PC-3 (cell line): ENCODE data around the gene C4orf46. TPM values are rescaled to one million over a fixed set of nuclear protein-coding genes. Genes with fewer than 3 reads are reported as not detected.

Source experiments
- ATAC-seq: fragments of 200-7000 bp; cut with Tn5 transposase; 2 replicates; pipeline ENCODE4 v1.9.1; 2020; ENCODE audit warnings: mild to moderate bottlenecking, moderate library complexity
- BruUV-seq: library from RNA; stranded (reverse); fragments of 400-500 nt; replicated peaks from 2 replicates; lab custom pipeline; 2021; lab: Mats Ljungman, UMichigan
- CTCF ChIA-PET: fragments of 300-600 bp; sonication (Branson Sonifier 250); formaldehyde crosslinking; loops from one replicate; lab custom pipeline; 2022; ENCODE audit warnings: antibody characterized with exemption; lab: Charles Lee
- POLR2A ChIA-PET: fragments of 300-600 bp; sonication (Branson Sonifier 250); formaldehyde crosslinking; loops from one replicate; lab custom pipeline; 2022; ENCODE audit warnings: antibody characterized with exemption; ENCODE audit not compliant: unreplicated experiment; lab: Charles Lee
- DNase-seq: peaks from one replicate; pipeline ENCODE4 v3.0.0-alpha.2; 2015
- H2AFZ ChIP-seq: fragments of 300-600 bp; sonication (generic); 2 replicates; pipeline ENCODE4 v1.6.0; 2016; ENCODE audit warnings: antibody characterized with exemption, low read length
- H3F3A ChIP-seq: fragments of 300-600 bp; sonication (generic); one replicate; pipeline ENCODE4 v1.6.0; 2017; ENCODE audit warnings: antibody characterized with exemption, low read length, control low read depth, mild to moderate bottlenecking; ENCODE audit not compliant: unreplicated experiment
- H3K27ac ChIP-seq: fragments of 300-600 bp; sonication (generic); 2 replicates; pipeline ENCODE4 v1.5.1; 2016; ENCODE audit warnings: mild to moderate bottlenecking, low read length
- H3K27me3 ChIP-seq: fragments of 300-600 bp; sonication (generic); 2 replicates; pipeline ENCODE4 v1.6.1; 2016; ENCODE audit warnings: low read length, mixed read lengths
- H3K36me3 ChIP-seq: fragments of 300-600 bp; sonication (generic); 2 replicates; pipeline ENCODE4 v1.6.1; 2016; ENCODE audit warnings: low read depth, mixed run types, low read length, mixed read lengths
- H3K4me1 ChIP-seq: fragments of 300-600 bp; sonication (generic); 2 replicates; pipeline ENCODE4 v1.5.1; 2016; ENCODE audit warnings: low read length; ENCODE audit not compliant: insufficient read depth
- H3K4me2 ChIP-seq: fragments of 300-600 bp; sonication (generic); 2 replicates; pipeline ENCODE4 v1.6.0; 2016; ENCODE audit warnings: low read length
- H3K4me3 ChIP-seq: fragments of 300-600 bp; sonication (generic); 2 replicates; pipeline ENCODE4 v1.5.1; 2016; ENCODE audit warnings: mild to moderate bottlenecking, low read length, mixed read lengths
- H3K79me2 ChIP-seq: fragments of 300-600 bp; sonication (generic); 2 replicates; pipeline ENCODE4 v1.6.1; 2017; ENCODE audit warnings: low read length, mixed read lengths
- H3K9ac ChIP-seq: fragments of 300-600 bp; sonication (generic); 2 replicates; pipeline ENCODE4 v1.6.0; 2016; ENCODE audit warnings: mild to moderate bottlenecking, low read length
- H3K9me2 ChIP-seq: fragments of 300-600 bp; sonication (generic); replicated peaks from 2 replicates; pipeline ENCODE4 v1.6.1; 2016; ENCODE audit warnings: mixed run types, low read length, mixed read lengths
- H3K9me3 ChIP-seq: fragments of 300-600 bp; sonication (generic); 2 replicates; pipeline ENCODE4 v1.6.1; 2016; ENCODE audit warnings: low read length, mixed read lengths
- H4K20me1 ChIP-seq: fragments of 300-600 bp; sonication (generic); 2 replicates; pipeline ENCODE4 v1.6.1; 2016; ENCODE audit warnings: low read length, mixed read lengths
- CTCF ChIP-seq: fragments of 300-600 bp; sonication (generic); conservative IDR thresholded peaks from 2 replicates; pipeline ENCODE4 v1.5.1; 2017; ENCODE audit warnings: antibody characterized with exemption, low read depth, mild to moderate bottlenecking, low read length
- EZH2 ChIP-seq: fragments of 300-600 bp; sonication (generic); IDR thresholded peaks from one replicate; pipeline ENCODE4 v1.6.1; 2017; ENCODE audit warnings: antibody characterized with exemption, mild to moderate bottlenecking, low read length; ENCODE audit not compliant: unreplicated experiment
- EZH2phosphoT487 ChIP-seq: fragments of 300-600 bp; sonication (generic); IDR thresholded peaks from 2 replicates; pipeline ENCODE4 v1.6.1; 2018; ENCODE audit warnings: mild to moderate bottlenecking, antibody characterized with exemption, low read length, borderline replicate concordance
- intact Hi-C: fragments of 100-400 bp; cut with micrococcal nuclease; formaldehyde crosslinking; loops from 2 replicates; pipeline ENCODE4 v1.9.0; 2023
- total RNA-seq: library from RNA; depleted of rRNA; stranded (reverse); fragments of >200 nt; gene quantifications from 2 replicates; pipeline ENCODE4 v1.2.3, GENCODE V29; 2014

Gene C4orf46
- total RNA-seq, 1 experiment from 2014 or later = 10.9 TPM

GRCh38 chr4:158676076-158676475 lies 4.4 kb upstream of the C4orf46 start:
- peaks cover 21% of the 10 kb centered on the region for H3K79me2 ChIP-seq
- H3K36me3 ChIP-seq = no peaks in the 10 kb centered on the region
- H3K4me2 ChIP-seq = no peak overlapping the region
- no peak overlapping the region for H3K4me3 ChIP-seq
- intact Hi-C loops = no loop called here
- peaks cover 7% of the 10 kb centered on the region for H3K4me1 ChIP-seq
- ChIA-PET POLR2A (no interaction called here), CTCF (no interaction called here)
- no peak overlapping the region for H3K9ac ChIP-seq
- no peaks in the 10 kb centered on the region for H3K9me3 ChIP-seq
- ATAC-seq (no peak), DNase-seq (no peak)
- no peaks in the 10 kb centered on the region for H4K20me1 ChIP-seq
- no peaks in the 10 kb centered on the region for H3K9me2 ChIP-seq
- TF ChIP-seq CTCF = no peak
- TF ChIP-seq EZH2phosphoT487 = no peak
- no peak for TF ChIP-seq EZH2
- H3F3A ChIP-seq = no peaks in the 10 kb centered on the region
- no peaks in the 10 kb centered on the region for H3K27me3 ChIP-seq
- no peak overlapping the region for H3K27ac ChIP-seq
- H2AFZ ChIP-seq = no peak overlapping the region
- BruUV-seq = no TSS peak

- Histone ChIP-seq H4K20me1 (peaks cover 5% of the 10 kb centered on the region; the same call in 1 of the 2 replicates), H3K27ac (no peak overlapping the region), H2AFZ (no peak overlapping the region), H3F3A (no peaks in the 10 kb centered on the region), H3K9me3 (no peaks in the 10 kb centered on the region), H3K9me2 (no peaks in the 10 kb centered on the region), H3K4me3 (no peak overlapping the region; the same call in 1 of the 2 replicates), H3K9ac (no peak overlapping the region), H3K79me2 (peaks cover 45% of the 10 kb centered on the region), H3K4me1 (peaks cover 12% of the 10 kb centered on the region), H3K27me3 (no peaks in the 10 kb centered on the region), H3K4me2 (peak overlapping the region; percentile 89; the same call in 1 of the 2 replicates), H3K36me3 (0 out of 2 replicates have a peak, but pooled peaks cover 2% of the 10 kb centered on the region)
- no TSS peak for BruUV-seq
- TF ChIP-seq EZH2 (no peak), EZH2phosphoT487 (no peak), CTCF (no peak)
- no peak for ATAC-seq
- intact Hi-C loops = no loop called here
- ChIA-PET POLR2A (no interaction called here), CTCF (no interaction called here)
- DNase-seq = no peak
These were observed 1.9 kb upstream of the C4orf46 start for GRCh38 chr4:158673633-158674032.

DNA sequence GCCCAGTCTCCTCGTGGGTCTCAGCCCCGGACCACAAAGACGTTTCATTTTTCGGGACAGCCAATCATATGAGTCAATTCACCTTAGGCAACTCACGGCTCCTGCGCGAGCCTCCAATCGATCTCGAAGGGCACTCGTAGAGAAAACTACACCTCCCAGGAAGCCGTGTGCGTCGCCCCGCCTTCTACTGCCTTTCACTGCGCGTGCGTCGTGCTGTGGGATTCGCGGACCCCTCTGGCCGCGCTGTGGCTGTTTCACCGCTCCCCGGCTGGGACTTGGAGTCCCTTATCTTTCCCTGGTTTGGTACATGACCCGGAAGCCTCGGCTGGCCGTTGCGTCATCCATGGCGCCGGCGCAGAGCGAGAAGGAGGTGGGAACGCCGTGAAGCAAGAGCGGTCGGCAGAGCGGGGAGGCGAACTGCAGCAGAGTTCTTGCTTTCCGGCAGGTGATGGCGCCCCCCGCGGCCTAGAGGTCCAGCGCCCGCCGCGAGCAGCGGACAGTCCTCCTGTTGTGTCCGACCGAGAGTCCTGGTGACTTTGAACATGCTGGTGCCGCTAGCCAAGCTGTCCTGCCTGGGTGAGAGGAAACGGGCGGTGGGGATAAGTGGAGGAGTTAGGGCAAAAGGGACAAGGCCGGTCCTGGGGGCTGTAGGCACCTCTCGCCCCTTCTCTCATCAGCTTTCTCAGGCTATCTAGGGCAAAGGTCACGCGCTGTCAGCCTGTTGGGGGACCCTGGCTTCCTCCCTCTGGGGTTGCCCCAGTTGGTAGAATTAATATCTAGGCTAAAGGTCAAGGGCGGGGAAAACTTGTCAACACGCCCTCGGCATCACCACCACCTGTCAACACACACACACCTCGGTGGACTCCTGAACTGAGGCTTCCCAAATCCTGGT lies 474 bp upstream of the C4orf46 start, which contains the start of gene ETFDH:
Gene ETFDH, plus strand, starts transcription at position 382 of the 892 bp plus-strand sequence. Its CDS starts 161 bp downstream, at position 543.
- H3K4me3 ChIP-seq = peak within 1 kb of the TSS; percentile 76
- H3F3A ChIP-seq = no peaks in the 10 kb centered on the region
- BruUV-seq = no TSS peak
- H3K27me3 ChIP-seq = no peaks in the 10 kb centered on the region
- no peaks in the 10 kb centered on the region for H3K9me3 ChIP-seq
- peak within 1 kb of the TSS; percentile 67 for H3K27ac ChIP-seq
- TF ChIP-seq CTCF (peak; percentile 72), EZH2 (no peak), EZH2phosphoT487 (no peak)
- peaks cover 12% of the 10 kb centered on the region for H3K4me1 ChIP-seq
- peak within 1 kb of the TSS; percentile 88 for H3K9ac ChIP-seq
- peak within 1 kb of the TSS; percentile 95 for H2AFZ ChIP-seq
- ChIA-PET CTCF (no interaction called here), POLR2A (no interaction called here)
- ATAC-seq = peak; percentile 88
- H3K9me2 ChIP-seq = no peaks in the 10 kb centered on the region
- H3K4me2 ChIP-seq = peak within 1 kb of the TSS; percentile 89
- H3K79me2 ChIP-seq = peaks cover 55% of the 10 kb centered on the region
- intact Hi-C loops = no loop called here
- peak; percentile 96 for DNase-seq
- H4K20me1 ChIP-seq = peaks cover 5% of the 10 kb centered on the region; the same call in 1 of the 2 replicates
- peaks cover 2% of the 10 kb centered on the region; the same call in 1 of the 2 replicates for H3K36me3 ChIP-seq
